Ovary (tissue), 3 donors: ENCODE results near the gene MRPL55.

Experiments
- POLR2A ChIP-seq: fragments of 450-650 bp; IDR thresholded peaks from one replicate; pipeline ENCODE4 v1.6.1; 2017; ENCODE audit warnings: antibody characterized with exemption, mild to moderate bottlenecking, moderate library complexity
- TF ChIP-seq, protein P1 (sequence below), 3 donors: fragments of 450-650 bp in 2 of 3; fragments of 200-600 bp in 1 of 3; IDR thresholded peaks; one replicate each; pipeline versions ENCODE4 v1.5.1 to v1.8.0; 2016 to 2022; ENCODE audit warnings: antibody characterized with exemption in 3 of 3, mild to moderate bottlenecking in 1 of 3
- donor health status: DM: no; HTN: no; CAD: no.

DNA sequence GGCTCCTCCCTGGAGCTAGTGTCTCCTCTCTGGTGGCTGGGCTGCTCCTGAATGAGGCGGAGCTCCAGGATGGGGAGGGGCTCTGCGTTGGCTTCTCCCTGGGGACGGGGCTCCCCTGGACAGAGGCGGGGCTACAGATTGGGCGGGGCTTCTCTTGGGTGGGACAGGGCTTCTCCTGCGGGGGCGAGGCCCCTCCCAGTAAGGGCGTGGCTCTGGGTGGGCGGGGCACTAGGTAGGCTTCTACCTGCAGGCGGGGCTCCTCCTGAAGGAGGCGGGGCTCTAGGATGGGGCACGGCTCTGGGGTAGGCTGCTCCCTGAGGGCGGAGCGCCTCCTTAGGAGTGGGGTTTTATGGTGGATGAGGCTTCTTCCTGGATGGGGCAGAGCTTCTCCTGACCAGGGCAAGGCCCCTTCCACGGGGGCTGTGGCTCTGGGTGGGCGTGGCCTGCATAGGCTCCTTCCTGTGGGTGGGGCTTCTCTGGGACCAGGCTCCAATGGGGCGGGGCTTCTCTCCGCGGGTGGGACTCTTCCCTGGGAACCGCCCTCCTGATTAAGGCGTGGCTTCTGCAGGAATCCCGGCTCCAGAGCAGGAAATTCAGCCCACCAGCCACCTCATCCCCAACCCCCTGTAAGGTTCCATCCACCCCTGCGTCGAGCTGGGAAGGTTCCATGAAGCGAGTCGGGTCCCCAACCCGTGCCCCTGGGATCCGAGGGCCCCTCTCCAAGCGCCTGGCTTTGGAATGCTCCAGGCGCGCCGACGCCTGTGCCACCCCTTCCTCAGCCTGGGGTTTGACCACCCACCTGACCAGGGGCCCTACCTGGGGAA lies 49.3 kb downstream of the MRPL55 start:
- no peak for TF ChIP-seq POLR2A
- TF ChIP-seq, protein P1, sequence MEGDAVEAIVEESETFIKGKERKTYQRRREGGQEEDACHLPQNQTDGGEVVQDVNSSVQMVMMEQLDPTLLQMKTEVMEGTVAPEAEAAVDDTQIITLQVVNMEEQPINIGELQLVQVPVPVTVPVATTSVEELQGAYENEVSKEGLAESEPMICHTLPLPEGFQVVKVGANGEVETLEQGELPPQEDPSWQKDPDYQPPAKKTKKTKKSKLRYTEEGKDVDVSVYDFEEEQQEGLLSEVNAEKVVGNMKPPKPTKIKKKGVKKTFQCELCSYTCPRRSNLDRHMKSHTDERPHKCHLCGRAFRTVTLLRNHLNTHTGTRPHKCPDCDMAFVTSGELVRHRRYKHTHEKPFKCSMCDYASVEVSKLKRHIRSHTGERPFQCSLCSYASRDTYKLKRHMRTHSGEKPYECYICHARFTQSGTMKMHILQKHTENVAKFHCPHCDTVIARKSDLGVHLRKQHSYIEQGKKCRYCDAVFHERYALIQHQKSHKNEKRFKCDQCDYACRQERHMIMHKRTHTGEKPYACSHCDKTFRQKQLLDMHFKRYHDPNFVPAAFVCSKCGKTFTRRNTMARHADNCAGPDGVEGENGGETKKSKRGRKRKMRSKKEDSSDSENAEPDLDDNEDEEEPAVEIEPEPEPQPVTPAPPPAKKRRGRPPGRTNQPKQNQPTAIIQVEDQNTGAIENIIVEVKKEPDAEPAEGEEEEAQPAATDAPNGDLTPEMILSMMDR (IDR thresholded peaks at IDR 0.05) = no peak
